Hepatocyte (in vitro differentiated cells): ENCODE measurements around the gene DYNC2H1.

Experiments used
- EZH2 ChIP-seq: fragments of 200-600 bp; sonication (generic); IDR thresholded peaks from 2 replicates; pipeline ENCODE4 v1.6.1; 2016; ENCODE audit warnings: antibody characterized with exemption, mild to moderate bottlenecking, borderline replicate concordance
- TF ChIP-seq, protein P1 (sequence below): fragments of 200-600 bp; sonication (generic); IDR thresholded peaks from 2 replicates; pipeline ENCODE4 v1.5.1; 2016; ENCODE audit warnings: antibody characterized with exemption, mild to moderate bottlenecking; ENCODE audit not compliant: poor library complexity

DNA sequence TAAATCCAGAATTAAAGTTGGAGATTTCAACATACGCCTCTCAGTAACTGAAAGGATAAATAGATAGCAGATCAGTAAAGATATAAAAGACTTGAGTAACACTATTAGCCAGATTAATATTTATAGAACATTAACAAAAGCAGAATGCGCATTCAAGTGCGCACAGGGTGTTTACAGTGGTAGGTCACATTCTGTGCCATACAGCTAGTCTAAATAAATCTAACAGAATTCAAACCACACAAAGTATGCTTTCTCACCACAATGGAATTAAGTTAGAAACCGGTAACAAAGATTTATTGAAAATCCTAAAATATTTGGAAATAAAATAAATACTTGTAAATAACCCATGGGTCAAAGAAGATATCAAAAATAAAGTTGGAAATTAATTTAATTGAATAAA, 341.0 kb downstream of the DYNC2H1 start:
- TF ChIP-seq, protein P1, sequence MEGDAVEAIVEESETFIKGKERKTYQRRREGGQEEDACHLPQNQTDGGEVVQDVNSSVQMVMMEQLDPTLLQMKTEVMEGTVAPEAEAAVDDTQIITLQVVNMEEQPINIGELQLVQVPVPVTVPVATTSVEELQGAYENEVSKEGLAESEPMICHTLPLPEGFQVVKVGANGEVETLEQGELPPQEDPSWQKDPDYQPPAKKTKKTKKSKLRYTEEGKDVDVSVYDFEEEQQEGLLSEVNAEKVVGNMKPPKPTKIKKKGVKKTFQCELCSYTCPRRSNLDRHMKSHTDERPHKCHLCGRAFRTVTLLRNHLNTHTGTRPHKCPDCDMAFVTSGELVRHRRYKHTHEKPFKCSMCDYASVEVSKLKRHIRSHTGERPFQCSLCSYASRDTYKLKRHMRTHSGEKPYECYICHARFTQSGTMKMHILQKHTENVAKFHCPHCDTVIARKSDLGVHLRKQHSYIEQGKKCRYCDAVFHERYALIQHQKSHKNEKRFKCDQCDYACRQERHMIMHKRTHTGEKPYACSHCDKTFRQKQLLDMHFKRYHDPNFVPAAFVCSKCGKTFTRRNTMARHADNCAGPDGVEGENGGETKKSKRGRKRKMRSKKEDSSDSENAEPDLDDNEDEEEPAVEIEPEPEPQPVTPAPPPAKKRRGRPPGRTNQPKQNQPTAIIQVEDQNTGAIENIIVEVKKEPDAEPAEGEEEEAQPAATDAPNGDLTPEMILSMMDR = no peak
- no peak for TF ChIP-seq EZH2
